ENCODE measurements around the gene HPCAL1.

Gene HPCAL1

GRCh38 chr2:10343191-10343590 is 40.5 kb downstream of the HPCAL1 start:
- no peaks in the 10 kb centered on the region for H3K36me3 ChIP-seq (ENCODE audit: control insufficient read depth in 1 of 2, insufficient read depth in 2 of 2, low read length in 2 of 2)
- no peak overlapping the region for H2BK5ac ChIP-seq (ENCODE audit: low read depth, low read length, poor library complexity)
- H3K9me3 ChIP-seq (ENCODE audit: insufficient read depth, low read depth, low read length) = no peaks in the 10 kb centered on the region
- no peaks in the 10 kb centered on the region for H3K27me3 ChIP-seq (ENCODE audit: insufficient read depth, low read length)
- H3K4me2 ChIP-seq (ENCODE audit: low read length) = no peak overlapping the region
- no peak overlapping the region for H2BK120ac ChIP-seq (ENCODE audit: insufficient read depth, low read length, poor library complexity)
- H3K4me3 ChIP-seq (ENCODE audit: low read depth, low read length) = no peak overlapping the region
- H3K79me2 ChIP-seq (ENCODE audit: control insufficient read depth, insufficient read depth, low read length, poor library complexity) = no peaks in the 10 kb centered on the region
- H3K27ac ChIP-seq (ENCODE audit: low read depth, low read length) = no peak overlapping the region
- no peak overlapping the region for H2AK5ac ChIP-seq (ENCODE audit: low read length)
- peaks cover 6% of the 10 kb centered on the region in 2 experiments for H3K4me1 ChIP-seq (ENCODE audit: control insufficient read depth in 1 of 2, insufficient read depth in 2 of 2, low read length in 2 of 2)
- DNase-seq = no peak
- WGBS (ENCODE audit: extremely low coverage, insufficient coverage, insufficient read length) = no CpG with 5 or more reads among the region's 3 CpGs
- H3K79me1 ChIP-seq (ENCODE audit: low read length) = no peaks in the 10 kb centered on the region
- no peak overlapping the region for H4K12ac ChIP-seq (ENCODE audit: low read depth, low read length)
- H2BK12ac ChIP-seq (ENCODE audit: low read length) = no peak overlapping the region
- H3K18ac ChIP-seq (ENCODE audit: low read length) = no peak overlapping the region
- H4K91ac ChIP-seq (ENCODE audit: low read depth, low read length) = no peak overlapping the region
- H3K9ac ChIP-seq (ENCODE audit: low read length) = no peak overlapping the region
- H3K4ac ChIP-seq (ENCODE audit: low read depth, low read length) = no peak overlapping the region
- H3K23ac ChIP-seq (ENCODE audit: low read length) = no peak overlapping the region
- no peak overlapping the region for H2AFZ ChIP-seq (ENCODE audit: insufficient read depth, low read length, poor library complexity)
- no peak overlapping the region for H3K14ac ChIP-seq (ENCODE audit: low read length)
- no peak overlapping the region for H4K8ac ChIP-seq (ENCODE audit: low read depth, low read length)

- H3K79me1 ChIP-seq (ENCODE audit: low read length) = no peaks in the 10 kb centered on the region
- DNase-seq = no peak
- no peak overlapping the region for H3K18ac ChIP-seq (ENCODE audit: low read length)
- no peak overlapping the region for H3K4me2 ChIP-seq (ENCODE audit: low read length)
- H3K9me3 ChIP-seq (ENCODE audit: insufficient read depth, low read depth, low read length) = no peaks in the 10 kb centered on the region
- no peak overlapping the region for H3K27ac ChIP-seq (ENCODE audit: low read depth, low read length)
- H2BK12ac ChIP-seq (ENCODE audit: low read length) = no peak overlapping the region
- no peak overlapping the region for H3K4ac ChIP-seq (ENCODE audit: low read depth, low read length)
- H3K14ac ChIP-seq (ENCODE audit: low read length) = no peak overlapping the region
- no peaks in the 10 kb centered on the region for H3K27me3 ChIP-seq (ENCODE audit: insufficient read depth, low read length)
- H3K23ac ChIP-seq (ENCODE audit: low read length) = no peak overlapping the region
- no peak overlapping the region for H3K4me3 ChIP-seq (ENCODE audit: low read depth, low read length)
- no peak overlapping the region for H2BK5ac ChIP-seq (ENCODE audit: low read depth, low read length, poor library complexity)
- no peak overlapping the region for H4K91ac ChIP-seq (ENCODE audit: low read depth, low read length)
- peaks cover 6% of the 10 kb centered on the region in 2 experiments for H3K4me1 ChIP-seq (ENCODE audit: control insufficient read depth in 1 of 2, insufficient read depth in 2 of 2, low read length in 2 of 2)
- H3K79me2 ChIP-seq (ENCODE audit: control insufficient read depth, insufficient read depth, low read length, poor library complexity) = no peaks in the 10 kb centered on the region
- H3K9ac ChIP-seq (ENCODE audit: low read length) = no peak overlapping the region
- WGBS (ENCODE audit: extremely low coverage, insufficient coverage, insufficient read length) = no CpG with 5 or more reads among the region's 8 CpGs
- no peaks in the 10 kb centered on the region for H3K36me3 ChIP-seq (ENCODE audit: control insufficient read depth in 1 of 2, insufficient read depth in 2 of 2, low read length in 2 of 2)
- H2AK5ac ChIP-seq (ENCODE audit: low read length) = no peak overlapping the region
- no peak overlapping the region for H4K8ac ChIP-seq (ENCODE audit: low read depth, low read length)
- no peak overlapping the region for H4K12ac ChIP-seq (ENCODE audit: low read depth, low read length)
- no peak overlapping the region for H2BK120ac ChIP-seq (ENCODE audit: insufficient read depth, low read length, poor library complexity)
- H2AFZ ChIP-seq (ENCODE audit: insufficient read depth, low read length, poor library complexity) = no peak overlapping the region
These were observed 41.0 kb downstream of the HPCAL1 start for GRCh38 chr2:10343658-10344057.

GRCh38 chr2:10344105-10345066 is 41.7 kb downstream of the HPCAL1 start:
- H2BK120ac ChIP-seq (ENCODE audit: insufficient read depth, low read length, poor library complexity) = no peak overlapping the region
- no peak overlapping the region for H3K14ac ChIP-seq (ENCODE audit: low read length)
- H3K4me2 ChIP-seq (ENCODE audit: low read length) = no peak overlapping the region
- H3K4me1 ChIP-seq (ENCODE audit: control insufficient read depth in 1 of 2, insufficient read depth in 2 of 2, low read length in 2 of 2) = peaks cover 6% of the 10 kb centered on the region in 2 experiments
- no peak overlapping the region for H3K27ac ChIP-seq (ENCODE audit: low read depth, low read length)
- no peak overlapping the region for H4K12ac ChIP-seq (ENCODE audit: low read depth, low read length)
- no peak overlapping the region for H3K23ac ChIP-seq (ENCODE audit: low read length)
- no peak for DNase-seq
- no peak overlapping the region for H3K9ac ChIP-seq (ENCODE audit: low read length)
- no peaks in the 10 kb centered on the region for H3K36me3 ChIP-seq (ENCODE audit: control insufficient read depth in 1 of 2, insufficient read depth in 2 of 2, low read length in 2 of 2)
- no peak overlapping the region for H4K8ac ChIP-seq (ENCODE audit: low read depth, low read length)
- no peak overlapping the region for H3K4me3 ChIP-seq (ENCODE audit: low read depth, low read length)
- H3K79me2 ChIP-seq (ENCODE audit: control insufficient read depth, insufficient read depth, low read length, poor library complexity) = no peaks in the 10 kb centered on the region
- H3K4ac ChIP-seq (ENCODE audit: low read depth, low read length) = no peak overlapping the region
- H3K27me3 ChIP-seq (ENCODE audit: insufficient read depth, low read length) = no peaks in the 10 kb centered on the region
- no peak overlapping the region for H2AFZ ChIP-seq (ENCODE audit: insufficient read depth, low read length, poor library complexity)
- H2BK12ac ChIP-seq (ENCODE audit: low read length) = no peak overlapping the region
- H2AK5ac ChIP-seq (ENCODE audit: low read length) = no peak overlapping the region
- H4K91ac ChIP-seq (ENCODE audit: low read depth, low read length) = no peak overlapping the region
- H2BK5ac ChIP-seq (ENCODE audit: low read depth, low read length, poor library complexity) = no peak overlapping the region
- H3K79me1 ChIP-seq (ENCODE audit: low read length) = no peaks in the 10 kb centered on the region
- H3K18ac ChIP-seq (ENCODE audit: low read length) = no peak overlapping the region
- WGBS (ENCODE audit: extremely low coverage, insufficient coverage, insufficient read length) = no CpG with 5 or more reads among the region's 19 CpGs
- H3K9me3 ChIP-seq (ENCODE audit: insufficient read depth, low read depth, low read length) = no peaks in the 10 kb centered on the region

DNA sequence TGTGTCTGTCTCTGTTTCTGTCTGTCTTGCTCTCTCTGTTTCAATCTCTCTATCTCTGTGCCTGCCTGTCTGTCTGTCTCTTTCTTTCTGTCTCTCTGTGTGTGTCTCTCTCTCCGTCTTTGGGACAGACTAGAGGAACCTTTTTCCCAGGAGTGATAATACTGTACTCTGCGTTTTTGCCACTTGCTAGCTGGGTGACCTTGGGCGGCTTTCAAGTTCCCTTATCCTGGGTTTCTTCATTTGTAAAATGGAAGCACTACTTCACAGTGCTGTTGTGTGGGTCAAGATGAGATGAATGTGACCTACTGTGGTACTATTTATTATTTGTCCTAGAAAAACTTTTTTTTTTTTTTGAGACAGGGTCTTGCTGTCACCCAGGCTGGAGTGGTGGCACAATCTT is 42.4 kb downstream of the HPCAL1 start:
- DNase-seq = no peak
- H3K27me3 ChIP-seq (ENCODE audit: insufficient read depth, low read length) = no peaks in the 10 kb centered on the region
- H3K4me1 ChIP-seq (ENCODE audit: control insufficient read depth in 1 of 2, insufficient read depth in 2 of 2, low read length in 2 of 2) = peaks cover 6% of the 10 kb centered on the region in 2 experiments
- H2BK120ac ChIP-seq (ENCODE audit: insufficient read depth, low read length, poor library complexity) = no peak overlapping the region
- no peaks in the 10 kb centered on the region for H3K79me1 ChIP-seq (ENCODE audit: low read length)
- no CpG with 5 or more reads among the region's 3 CpGs for WGBS (ENCODE audit: extremely low coverage, insufficient coverage, insufficient read length)
- H2BK5ac ChIP-seq (ENCODE audit: low read depth, low read length, poor library complexity) = no peak overlapping the region
- H2BK12ac ChIP-seq (ENCODE audit: low read length) = no peak overlapping the region
- no peak overlapping the region for H3K23ac ChIP-seq (ENCODE audit: low read length)
- H3K4me2 ChIP-seq (ENCODE audit: low read length) = no peak overlapping the region
- no peak overlapping the region for H3K4ac ChIP-seq (ENCODE audit: low read depth, low read length)
- H2AFZ ChIP-seq (ENCODE audit: insufficient read depth, low read length, poor library complexity) = no peak overlapping the region
- H4K8ac ChIP-seq (ENCODE audit: low read depth, low read length) = no peak overlapping the region
- H3K9ac ChIP-seq (ENCODE audit: low read length) = no peak overlapping the region
- H3K18ac ChIP-seq (ENCODE audit: low read length) = no peak overlapping the region
- H3K4me3 ChIP-seq (ENCODE audit: low read depth, low read length) = no peak overlapping the region
- H2AK5ac ChIP-seq (ENCODE audit: low read length) = no peak overlapping the region
- no peak overlapping the region for H4K12ac ChIP-seq (ENCODE audit: low read depth, low read length)
- no peaks in the 10 kb centered on the region for H3K36me3 ChIP-seq (ENCODE audit: control insufficient read depth in 1 of 2, insufficient read depth in 2 of 2, low read length in 2 of 2)
- H4K91ac ChIP-seq (ENCODE audit: low read depth, low read length) = no peak overlapping the region
- H3K14ac ChIP-seq (ENCODE audit: low read length) = no peak overlapping the region
- H3K79me2 ChIP-seq (ENCODE audit: control insufficient read depth, insufficient read depth, low read length, poor library complexity) = no peaks in the 10 kb centered on the region
- H3K27ac ChIP-seq (ENCODE audit: low read depth, low read length) = no peak overlapping the region
- no peaks in the 10 kb centered on the region for H3K9me3 ChIP-seq (ENCODE audit: insufficient read depth, low read depth, low read length)
